ENCODE results near the gene CLDN18.

CLDN18 gene

DNA sequence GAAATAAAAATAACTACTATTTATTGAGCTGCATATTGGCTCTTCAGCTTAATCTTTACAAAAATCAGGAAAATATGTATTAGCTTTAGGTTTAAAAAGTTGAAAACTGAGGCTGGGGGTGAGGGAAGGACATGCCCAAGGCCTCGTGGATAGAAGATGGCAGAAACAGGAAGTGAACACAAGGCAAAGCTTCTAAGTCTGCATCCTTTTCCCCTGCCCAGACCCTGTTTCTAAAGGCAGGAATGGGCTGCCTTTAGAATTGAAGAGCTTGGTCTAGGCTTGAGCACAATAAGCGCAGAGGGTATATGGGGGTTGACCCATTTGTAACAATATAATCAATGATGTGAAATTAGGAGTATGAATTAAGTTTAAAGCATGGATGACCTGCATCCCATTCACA, 6.1 kb downstream of the CLDN18 start:
- Histone ChIP-seq H3K4me2 (ENCODE audit: low read depth, low read length) (no peak overlapping the region), H3F3A (ENCODE audit: insufficient read depth, low read length) (no peaks in the 10 kb centered on the region), H3K27ac (ENCODE audit: low read length) (no peak overlapping the region), H3K9ac (ENCODE audit: low read length) (no peak overlapping the region), H2AFZ (ENCODE audit: low read length) (no peak overlapping the region), H3K27me3 (replicated peaks; ENCODE audit: insufficient read depth, low read length) (no peaks in the 10 kb centered on the region), H3K9me2 (replicated peaks; ENCODE audit: insufficient read depth, low read length) (no peaks in the 10 kb centered on the region), H3K79me2 (ENCODE audit: low read length) (no peaks in the 10 kb centered on the region), H3K36me3 (replicated peaks; ENCODE audit: insufficient read depth, low read length) (no peaks in the 10 kb centered on the region), H3K9me3 (replicated peaks; ENCODE audit: insufficient read depth, low read length) (no peaks in the 10 kb centered on the region), H4K20me1 (ENCODE audit: insufficient read depth, low read length) (no peaks in the 10 kb centered on the region), H3K4me3 (ENCODE audit: low read length) (no peak overlapping the region), H3K4me1 (ENCODE audit: low read length) (no peaks in the 10 kb centered on the region)
- DNase-seq, result no peak
- no peak for TF ChIP-seq CTCF (IDR thresholded peaks at IDR 0.05; ENCODE audit: low read length)
- TF ChIP-seq EZH2 (optimal IDR thresholded peaks at IDR 0.05; ENCODE audit: low read depth, low read length), result no peak
- TF ChIP-seq EZH2phosphoT487 (IDR thresholded peaks at IDR 0.05; ENCODE audit: low read length), result no peak

GRCh38 chr3:138019281-138020069, 9.5 kb downstream of the CLDN18 start:
- TF ChIP-seq EZH2 (optimal IDR thresholded peaks at IDR 0.05; ENCODE audit: low read depth, low read length) (no peak), EZH2phosphoT487 (IDR thresholded peaks at IDR 0.05; ENCODE audit: low read length) (no peak), CTCF (IDR thresholded peaks at IDR 0.05; ENCODE audit: low read length) (no peak)
- H3K4me2 ChIP-seq (ENCODE audit: low read depth, low read length), result no peak overlapping the region
- H3K9ac ChIP-seq (ENCODE audit: low read length), result no peak overlapping the region
- DNase-seq, result no peak
- no peaks in the 10 kb centered on the region for H3K4me1 ChIP-seq (ENCODE audit: low read length)
- H3K9me3 ChIP-seq (replicated peaks; ENCODE audit: insufficient read depth, low read length), result no peaks in the 10 kb centered on the region
- H3K79me2 ChIP-seq (ENCODE audit: low read length), result no peaks in the 10 kb centered on the region
- no peaks in the 10 kb centered on the region for H4K20me1 ChIP-seq (ENCODE audit: insufficient read depth, low read length)
- H3K27me3 ChIP-seq (replicated peaks; ENCODE audit: insufficient read depth, low read length), result no peaks in the 10 kb centered on the region
- no peaks in the 10 kb centered on the region for H3F3A ChIP-seq (ENCODE audit: insufficient read depth, low read length)
- no peak overlapping the region for H2AFZ ChIP-seq (ENCODE audit: low read length)
- no peaks in the 10 kb centered on the region for H3K36me3 ChIP-seq (replicated peaks; ENCODE audit: insufficient read depth, low read length)
- H3K9me2 ChIP-seq (replicated peaks; ENCODE audit: insufficient read depth, low read length), result no peaks in the 10 kb centered on the region
- no peak overlapping the region for H3K4me3 ChIP-seq (ENCODE audit: low read length)
- no peak overlapping the region for H3K27ac ChIP-seq (ENCODE audit: low read length)

- no peak for DNase-seq
- no peaks in the 10 kb centered on the region for H3F3A ChIP-seq (ENCODE audit: insufficient read depth, low read length)
- no peak overlapping the region for H3K9ac ChIP-seq (ENCODE audit: low read length)
- no peak overlapping the region for H3K27ac ChIP-seq (ENCODE audit: low read length)
- TF ChIP-seq EZH2 (optimal IDR thresholded peaks at IDR 0.05; ENCODE audit: low read depth, low read length) (no peak), CTCF (IDR thresholded peaks at IDR 0.05; ENCODE audit: low read length) (no peak), EZH2phosphoT487 (IDR thresholded peaks at IDR 0.05; ENCODE audit: low read length) (no peak)
- no peak overlapping the region for H3K4me2 ChIP-seq (ENCODE audit: low read depth, low read length)
- no peaks in the 10 kb centered on the region for H3K36me3 ChIP-seq (replicated peaks; ENCODE audit: insufficient read depth, low read length)
- no peaks in the 10 kb centered on the region for H4K20me1 ChIP-seq (ENCODE audit: insufficient read depth, low read length)
- H3K9me3 ChIP-seq (replicated peaks; ENCODE audit: insufficient read depth, low read length), result no peaks in the 10 kb centered on the region
- no peaks in the 10 kb centered on the region for H3K27me3 ChIP-seq (replicated peaks; ENCODE audit: insufficient read depth, low read length)
- no peak overlapping the region for H3K4me3 ChIP-seq (ENCODE audit: low read length)
- no peak overlapping the region for H2AFZ ChIP-seq (ENCODE audit: low read length)
- H3K4me1 ChIP-seq (ENCODE audit: low read length), result no peaks in the 10 kb centered on the region
- H3K79me2 ChIP-seq (ENCODE audit: low read length), result no peaks in the 10 kb centered on the region
- no peaks in the 10 kb centered on the region for H3K9me2 ChIP-seq (replicated peaks; ENCODE audit: insufficient read depth, low read length)
These were observed 13.8 kb downstream of the CLDN18 start for GRCh38 chr3:138023754-138024153.

Measured in MM.1S (cell line).